Vagina (tissue), 2 donors: Measurements from ENCODE around the gene PRUNE2. TPM values are rescaled to one million over a fixed set of nuclear protein-coding genes. Genes with fewer than 3 reads are reported as not detected.

Experiments used
- DNase-seq, 2 donors: peaks; one replicate each; pipeline ENCODE4 v3.0.0-alpha.2; 2017; ENCODE audit errors: extremely low spot score in 2 of 2
- H3K27ac ChIP-seq: fragments of 200-600 bp; sonication (generic); one replicate; pipeline ENCODE4 v1.5.1; 2019
- H3K27me3 ChIP-seq: fragments of 200-600 bp; sonication (generic); one replicate; pipeline ENCODE4 v1.5.1; 2019
- H3K36me3 ChIP-seq, 2 donors: fragments of 200-600 bp; sonication (generic); one replicate each; pipeline ENCODE4 v1.5.1; 2017 to 2019
- H3K4me1 ChIP-seq: fragments of 200-600 bp; sonication (generic); one replicate; pipeline ENCODE4 v1.5.1; 2019
- H3K4me3 ChIP-seq, 2 donors: fragments of 200-600 bp; sonication (generic); 1 replicate in 1 of 2; 2 replicates in 1 of 2; pipeline ENCODE4 v1.5.1; 2016 to 2019
- H3K9me3 ChIP-seq: fragments of 200-600 bp; sonication (generic); one replicate; pipeline ENCODE4 v1.5.1; 2019
- POLR2A ChIP-seq, 2 donors: fragments of 450-650 bp; IDR thresholded peaks; one replicate each; pipeline ENCODE4 v1.6.1; 2017; ENCODE audit warnings: antibody characterized with exemption in 2 of 2, mild to moderate bottlenecking in 2 of 2, moderate library complexity in 2 of 2
- POLR2AphosphoS5 ChIP-seq, 2 donors: sonication (generic); formaldehyde crosslinking; IDR thresholded peaks; one replicate each; pipeline ENCODE4 v1.9.0; 2017; ENCODE audit warnings: antibody characterized with exemption in 2 of 2, mild to moderate bottlenecking in 2 of 2, low read depth in 1 of 2; ENCODE audit not compliant: insufficient read depth in 1 of 2
- intact Hi-C: fragments of 100-400 bp; cut with DNase I; formaldehyde crosslinking; loops from one replicate; pipeline ENCODE4 v1.15.1; 2023
- total RNA-seq: library from RNA; depleted of rRNA; stranded (reverse); fragments of >200 nt; gene quantifications from one replicate; pipeline ENCODE4 v1.2.3, GENCODE V29; 2016
- TF ChIP-seq, protein P1 (sequence below), 3 experiments: fragments of 450-650 bp in 2 of 3; fragments of 200-600 bp in 1 of 3; sonication (generic) in 1 of 3; IDR thresholded peaks; one replicate each; pipeline ENCODE4 v1.5.1; 2017 to 2019; ENCODE audit warnings: antibody characterized with exemption in 3 of 3, mild to moderate bottlenecking in 2 of 3, moderate library complexity in 2 of 3

The PRUNE2 gene
- total RNA-seq, 1 donor from 2014 or later, result 75.6 TPM

DNA sequence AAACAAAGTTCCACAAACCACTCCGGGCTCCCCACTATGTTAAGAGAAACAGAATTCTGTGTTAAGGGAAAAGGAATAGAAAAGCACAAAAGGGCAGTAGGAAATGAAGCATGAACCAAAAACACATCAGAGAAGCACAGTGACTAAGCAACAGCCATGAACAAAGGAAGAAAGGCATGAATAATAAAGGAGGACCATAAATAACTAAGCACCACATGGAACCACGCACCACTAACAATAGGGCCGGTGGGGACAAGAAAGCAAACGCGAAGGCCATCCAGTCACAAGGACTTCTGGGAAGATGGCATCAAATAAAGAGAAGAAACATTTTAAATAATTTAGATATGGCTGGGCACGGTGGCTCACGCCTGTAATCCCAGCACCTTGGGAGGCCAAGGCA, 18.0 kb downstream of the PRUNE2 start:
- Histone ChIP-seq H3K36me3 (no peaks in the 10 kb centered on the region), H3K27ac (no peak overlapping the region), H3K4me3 (no peak overlapping the region), H3K9me3 (no peaks in the 10 kb centered on the region), H3K27me3 (no peaks in the 10 kb centered on the region), H3K4me1 (peaks cover 5% of the 10 kb centered on the region)
- intact Hi-C loops, result no loop called here
- no peak for DNase-seq
- TF ChIP-seq POLR2AphosphoS5 (IDR thresholded peaks at IDR 0.05; ENCODE audit: insufficient read depth in 1 of 2, low read depth in 1 of 2) (no peak), POLR2A (IDR thresholded peaks at IDR 0.05) (no peak)
- TF ChIP-seq, protein P1, sequence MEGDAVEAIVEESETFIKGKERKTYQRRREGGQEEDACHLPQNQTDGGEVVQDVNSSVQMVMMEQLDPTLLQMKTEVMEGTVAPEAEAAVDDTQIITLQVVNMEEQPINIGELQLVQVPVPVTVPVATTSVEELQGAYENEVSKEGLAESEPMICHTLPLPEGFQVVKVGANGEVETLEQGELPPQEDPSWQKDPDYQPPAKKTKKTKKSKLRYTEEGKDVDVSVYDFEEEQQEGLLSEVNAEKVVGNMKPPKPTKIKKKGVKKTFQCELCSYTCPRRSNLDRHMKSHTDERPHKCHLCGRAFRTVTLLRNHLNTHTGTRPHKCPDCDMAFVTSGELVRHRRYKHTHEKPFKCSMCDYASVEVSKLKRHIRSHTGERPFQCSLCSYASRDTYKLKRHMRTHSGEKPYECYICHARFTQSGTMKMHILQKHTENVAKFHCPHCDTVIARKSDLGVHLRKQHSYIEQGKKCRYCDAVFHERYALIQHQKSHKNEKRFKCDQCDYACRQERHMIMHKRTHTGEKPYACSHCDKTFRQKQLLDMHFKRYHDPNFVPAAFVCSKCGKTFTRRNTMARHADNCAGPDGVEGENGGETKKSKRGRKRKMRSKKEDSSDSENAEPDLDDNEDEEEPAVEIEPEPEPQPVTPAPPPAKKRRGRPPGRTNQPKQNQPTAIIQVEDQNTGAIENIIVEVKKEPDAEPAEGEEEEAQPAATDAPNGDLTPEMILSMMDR (IDR thresholded peaks at IDR 0.05), result no peak

DNA sequence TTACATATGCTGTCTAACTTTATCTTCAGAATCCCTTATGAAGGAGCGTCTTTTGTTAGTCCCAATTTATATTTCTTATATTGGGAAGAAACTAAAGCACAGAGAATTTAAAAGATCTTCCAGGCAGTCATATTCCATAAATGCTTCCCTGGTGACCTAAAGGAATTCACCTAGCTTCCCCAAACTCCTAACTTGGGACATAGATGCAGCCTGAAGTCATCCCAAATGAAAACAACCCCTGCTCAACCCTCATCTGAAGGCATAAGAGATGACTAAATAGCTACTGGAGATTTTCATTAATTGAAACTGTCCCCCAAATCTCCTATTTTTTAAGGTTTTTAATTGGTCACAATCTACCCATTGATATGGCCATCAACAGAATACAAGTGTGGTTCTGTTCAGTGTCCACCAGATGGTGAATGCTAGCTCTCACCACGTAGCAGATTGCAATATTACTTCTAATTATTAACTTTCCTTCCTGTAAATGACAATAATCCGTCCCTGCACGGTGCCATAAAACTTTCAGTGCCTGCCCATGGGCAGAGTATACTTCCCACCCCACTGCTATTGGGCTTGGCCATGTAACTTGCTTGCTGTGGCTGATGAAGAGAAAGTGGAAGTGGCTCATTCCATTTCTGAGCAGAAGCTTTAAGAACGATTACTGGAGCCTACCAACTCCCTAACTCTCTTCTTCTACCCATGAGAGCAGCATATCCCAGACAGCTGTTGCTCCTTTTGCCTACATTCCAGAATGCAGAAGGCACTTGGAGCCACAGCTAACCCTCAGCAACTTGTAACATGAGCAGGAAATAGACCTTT, 18.7 kb downstream of the PRUNE2 start:
- no peak for DNase-seq
- no peak overlapping the region for H3K4me3 ChIP-seq
- no peaks in the 10 kb centered on the region for H3K4me1 ChIP-seq
- intact Hi-C loops, result no loop called here
- H3K27ac ChIP-seq, result no peak overlapping the region
- H3K9me3 ChIP-seq, result no peaks in the 10 kb centered on the region
- TF ChIP-seq, protein P1 (IDR thresholded peaks at IDR 0.05), result no peak
- no peak for TF ChIP-seq POLR2AphosphoS5 (IDR thresholded peaks at IDR 0.05; ENCODE audit: insufficient read depth in 1 of 2, low read depth in 1 of 2)
- no peaks in the 10 kb centered on the region for H3K27me3 ChIP-seq
- H3K36me3 ChIP-seq, result no peaks in the 10 kb centered on the region

DNA sequence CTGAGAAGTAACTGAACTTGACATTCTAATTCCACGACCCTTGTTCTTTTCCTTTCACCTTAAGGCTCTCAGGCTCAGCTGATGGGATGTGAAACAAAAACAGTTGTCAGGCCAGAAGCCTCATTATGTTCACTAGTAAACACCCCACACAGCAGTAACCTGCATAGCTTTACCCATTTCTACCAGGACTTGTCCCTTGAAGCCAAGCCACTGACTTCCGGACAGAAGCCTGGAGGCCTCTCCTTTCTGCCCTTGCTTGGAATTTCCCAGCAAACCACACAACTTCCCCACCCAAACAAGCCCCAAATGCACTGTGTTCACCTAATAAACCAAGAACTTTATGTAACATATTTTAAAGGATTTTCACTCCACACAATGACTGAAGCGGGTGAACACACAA, 19.6 kb downstream of the PRUNE2 start:
- TF ChIP-seq, protein P1 (IDR thresholded peaks at IDR 0.05), result no peak
- TF ChIP-seq POLR2AphosphoS5 (IDR thresholded peaks at IDR 0.05; ENCODE audit: insufficient read depth in 1 of 2, low read depth in 1 of 2) (no peak), POLR2A (IDR thresholded peaks at IDR 0.05) (no peak)
- DNase-seq, result no peak
- no peaks in the 10 kb centered on the region for H3K36me3 ChIP-seq
- intact Hi-C loops, result no loop called here
- no peaks in the 10 kb centered on the region for H3K9me3 ChIP-seq
- no peak overlapping the region for H3K4me3 ChIP-seq
- H3K27ac ChIP-seq, result no peak overlapping the region
- H3K27me3 ChIP-seq, result no peaks in the 10 kb centered on the region
- no peaks in the 10 kb centered on the region for H3K4me1 ChIP-seq

DNA sequence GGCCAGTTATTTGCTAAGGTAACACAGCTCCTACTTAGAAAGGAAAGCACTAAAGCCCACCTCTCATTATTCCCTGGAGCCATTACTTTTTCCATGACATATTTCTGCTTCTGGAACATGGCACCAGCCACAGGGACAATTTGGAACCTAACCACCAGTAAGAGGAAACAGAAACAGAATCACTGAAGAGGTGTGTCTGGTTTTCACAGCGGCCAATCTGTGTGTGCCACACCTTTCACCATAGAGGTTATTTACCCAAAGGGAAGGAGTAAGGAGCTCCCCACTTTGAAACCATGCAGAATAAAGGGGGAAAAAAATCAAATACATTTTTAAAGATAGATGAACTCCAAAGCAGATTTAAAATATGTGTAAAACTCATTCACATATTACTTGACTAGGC, 21.1 kb downstream of the PRUNE2 start:
- no peaks in the 10 kb centered on the region for H3K4me1 ChIP-seq
- no peak overlapping the region for H3K4me3 ChIP-seq
- H3K36me3 ChIP-seq, result no peaks in the 10 kb centered on the region
- H3K27me3 ChIP-seq, result no peaks in the 10 kb centered on the region
- TF ChIP-seq, protein P1 (IDR thresholded peaks at IDR 0.05), result no peak
- TF ChIP-seq POLR2AphosphoS5 (IDR thresholded peaks at IDR 0.05; ENCODE audit: insufficient read depth in 1 of 2, low read depth in 1 of 2) (no peak), POLR2A (IDR thresholded peaks at IDR 0.05) (no peak)
- no peak overlapping the region for H3K27ac ChIP-seq
- intact Hi-C loops, result no loop called here
- no peak for DNase-seq
- H3K9me3 ChIP-seq, result no peaks in the 10 kb centered on the region

DNA sequence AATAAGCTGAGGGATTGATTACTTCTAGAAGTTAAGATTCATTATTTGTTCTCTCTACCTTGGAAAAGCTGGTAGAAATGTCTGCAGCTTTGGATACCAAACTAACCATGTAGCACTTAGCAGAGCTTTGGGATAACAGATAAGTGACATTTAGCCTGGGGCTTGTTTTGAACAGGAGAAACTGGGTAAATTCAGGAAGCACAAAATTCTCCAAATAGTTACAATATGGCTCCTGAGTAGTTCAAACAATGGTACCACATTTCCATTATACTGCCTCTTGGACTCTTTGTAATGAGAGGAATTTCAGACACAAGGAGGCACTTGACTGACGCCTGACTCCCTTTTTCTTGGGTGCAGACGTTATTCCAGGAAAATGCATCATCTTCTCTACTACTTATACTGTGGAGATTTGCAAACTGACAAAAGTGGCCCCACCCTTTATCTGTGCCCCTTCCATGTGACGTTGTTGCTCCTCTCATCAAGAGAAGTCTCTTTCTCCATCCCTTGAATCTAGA, 22.5 kb downstream of the PRUNE2 start:
- Histone ChIP-seq H3K27ac (no peak overlapping the region), H3K27me3 (no peaks in the 10 kb centered on the region), H3K4me1 (no peaks in the 10 kb centered on the region), H3K36me3 (no peaks in the 10 kb centered on the region), H3K9me3 (no peaks in the 10 kb centered on the region), H3K4me3 (no peak overlapping the region)
- intact Hi-C loops, result no loop called here
- TF ChIP-seq POLR2A (IDR thresholded peaks at IDR 0.05) (no peak), POLR2AphosphoS5 (IDR thresholded peaks at IDR 0.05; ENCODE audit: insufficient read depth in 1 of 2, low read depth in 1 of 2) (no peak)
- TF ChIP-seq, protein P1 (IDR thresholded peaks at IDR 0.05), result no peak
- no peak for DNase-seq
